ENCODE data around the gene MPG. TPM values are rescaled to one million over a fixed set of nuclear protein-coding genes. Genes with fewer than 3 reads are reported as not detected.

MPG gene
- total RNA-seq, 1 donor from 2014 or later, result 42.5 TPM

DNA sequence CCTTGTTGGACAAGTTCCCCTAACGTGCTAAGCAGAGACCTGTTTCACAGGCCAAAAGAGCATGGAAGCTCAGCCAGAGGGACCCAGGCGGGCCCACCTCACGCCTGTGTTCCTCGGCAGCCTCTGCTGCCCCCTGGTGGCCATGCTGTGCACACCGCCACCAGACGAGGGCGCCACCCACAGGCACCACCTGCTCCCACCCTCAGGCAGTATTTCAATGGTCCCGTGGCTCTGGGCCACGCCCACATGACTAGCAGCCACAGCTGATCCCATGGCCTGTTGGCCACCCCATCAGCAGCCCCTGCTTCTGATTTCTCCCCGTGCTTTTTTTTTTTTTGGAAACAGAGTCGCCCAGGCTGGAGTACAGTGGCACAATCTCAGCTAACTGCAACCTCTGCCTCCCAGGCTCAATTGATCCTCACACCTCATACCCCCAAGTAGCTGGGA lies 18.9 kb downstream of the MPG start:
- Histone ChIP-seq H3K4me1 (peaks cover 16% of the 10 kb centered on the region), H3K4me3 (no peak overlapping the region), H3K36me3 (peaks cover 7% of the 10 kb centered on the region), H3K27ac (no peak overlapping the region), H3K27me3 (no peaks in the 10 kb centered on the region), H3K9me3 (no peaks in the 10 kb centered on the region)
- DNase-seq (peak; percentile 94), ATAC-seq (peak; percentile 97)
- TF ChIP-seq, protein P1, sequence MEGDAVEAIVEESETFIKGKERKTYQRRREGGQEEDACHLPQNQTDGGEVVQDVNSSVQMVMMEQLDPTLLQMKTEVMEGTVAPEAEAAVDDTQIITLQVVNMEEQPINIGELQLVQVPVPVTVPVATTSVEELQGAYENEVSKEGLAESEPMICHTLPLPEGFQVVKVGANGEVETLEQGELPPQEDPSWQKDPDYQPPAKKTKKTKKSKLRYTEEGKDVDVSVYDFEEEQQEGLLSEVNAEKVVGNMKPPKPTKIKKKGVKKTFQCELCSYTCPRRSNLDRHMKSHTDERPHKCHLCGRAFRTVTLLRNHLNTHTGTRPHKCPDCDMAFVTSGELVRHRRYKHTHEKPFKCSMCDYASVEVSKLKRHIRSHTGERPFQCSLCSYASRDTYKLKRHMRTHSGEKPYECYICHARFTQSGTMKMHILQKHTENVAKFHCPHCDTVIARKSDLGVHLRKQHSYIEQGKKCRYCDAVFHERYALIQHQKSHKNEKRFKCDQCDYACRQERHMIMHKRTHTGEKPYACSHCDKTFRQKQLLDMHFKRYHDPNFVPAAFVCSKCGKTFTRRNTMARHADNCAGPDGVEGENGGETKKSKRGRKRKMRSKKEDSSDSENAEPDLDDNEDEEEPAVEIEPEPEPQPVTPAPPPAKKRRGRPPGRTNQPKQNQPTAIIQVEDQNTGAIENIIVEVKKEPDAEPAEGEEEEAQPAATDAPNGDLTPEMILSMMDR (IDR thresholded peaks at IDR 0.05), result peak; percentile 97
- intact Hi-C loops (cut with DNase I), result no loop called here

DNA sequence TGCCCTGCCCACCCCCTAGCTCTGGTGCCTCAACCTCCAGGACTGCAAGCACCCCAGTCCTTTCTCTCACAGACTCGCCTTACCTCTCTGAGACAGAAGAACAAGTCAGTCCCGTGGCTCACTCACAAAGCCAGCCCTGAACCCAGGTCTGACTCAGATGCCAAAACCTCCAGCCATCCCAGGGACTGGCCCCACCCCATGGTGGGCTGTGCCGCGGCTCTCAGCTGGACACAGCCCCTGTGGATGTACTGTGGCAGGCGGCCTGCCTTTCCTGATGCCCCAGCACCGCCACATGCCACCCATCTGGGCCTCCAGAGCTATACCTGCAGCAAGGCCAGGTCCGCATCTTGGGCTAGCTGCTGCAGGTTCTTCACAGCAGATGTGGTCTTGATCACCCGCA lies 19.8 kb downstream of the MPG start:
- intact Hi-C loops (cut with DNase I), result no loop called here
- Histone ChIP-seq H3K4me1 (peaks cover 20% of the 10 kb centered on the region), H3K27ac (no peak overlapping the region), H3K36me3 (peaks cover 7% of the 10 kb centered on the region), H3K4me3 (no peak overlapping the region), H3K9me3 (no peaks in the 10 kb centered on the region), H3K27me3 (no peaks in the 10 kb centered on the region)
- ATAC-seq (no peak), DNase-seq (no peak)
- TF ChIP-seq, protein P1 (IDR thresholded peaks at IDR 0.05), result no peak

DNA sequence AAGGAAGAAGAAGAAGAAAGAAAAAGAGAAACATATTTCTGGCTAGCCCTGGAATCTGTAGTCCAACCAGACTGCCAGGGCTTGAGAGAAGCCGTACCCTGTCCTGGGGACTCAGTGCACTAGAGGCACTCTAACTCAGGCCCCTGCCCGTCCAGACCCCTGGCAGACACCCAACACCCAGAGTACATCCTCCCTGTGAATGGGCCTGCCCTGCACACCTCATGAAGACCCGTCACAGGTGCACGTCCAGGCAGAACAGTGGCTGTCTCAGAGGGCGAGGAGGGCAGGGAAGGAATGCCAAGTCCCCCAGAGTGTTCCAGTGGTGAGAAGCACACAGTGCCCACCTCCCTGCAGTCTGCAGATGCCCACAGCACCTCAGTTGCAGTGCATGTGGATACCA lies 23.0 kb downstream of the MPG start:
- no peak overlapping the region for H3K4me3 ChIP-seq
- ATAC-seq (no peak), DNase-seq (no peak)
- H3K27me3 ChIP-seq, result no peaks in the 10 kb centered on the region
- peak overlapping the region; percentile 76 for H3K27ac ChIP-seq
- intact Hi-C loops (cut with DNase I), result no loop called here
- TF ChIP-seq, protein P1 (IDR thresholded peaks at IDR 0.05), result no peak
- H3K9me3 ChIP-seq, result no peaks in the 10 kb centered on the region
- H3K4me1 ChIP-seq, result peaks cover 20% of the 10 kb centered on the region
- H3K36me3 ChIP-seq, result peaks cover 13% of the 10 kb centered on the region

DNA sequence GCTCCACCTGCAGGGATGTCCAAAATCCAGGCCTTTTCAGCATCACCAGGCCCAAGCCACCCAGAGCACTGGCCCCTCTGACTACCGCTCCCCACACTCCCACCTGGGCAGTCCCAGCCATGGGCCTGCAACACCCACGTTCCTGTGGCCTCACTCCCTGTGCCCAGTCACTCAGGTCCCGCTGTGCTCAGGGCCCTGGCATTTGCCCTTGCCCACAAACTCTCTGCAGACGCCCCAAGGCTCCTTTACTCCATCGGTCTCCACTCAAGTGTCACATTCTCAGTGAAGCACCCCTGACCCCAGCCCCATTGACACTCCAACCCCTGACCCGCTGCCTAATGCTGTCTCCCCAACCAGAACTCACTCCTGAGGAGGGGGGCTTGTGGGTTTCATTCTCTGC lies 23.6 kb downstream of the MPG start:
- H3K27me3 ChIP-seq, result no peaks in the 10 kb centered on the region
- peaks cover 13% of the 10 kb centered on the region for H3K36me3 ChIP-seq
- H3K27ac ChIP-seq, result peak overlapping the region; percentile 76
- intact Hi-C loops (cut with DNase I), result no loop called here
- DNase-seq, result no peak
- peaks cover 19% of the 10 kb centered on the region for H3K4me1 ChIP-seq
- H3K4me3 ChIP-seq, result no peak overlapping the region
- H3K9me3 ChIP-seq, result no peaks in the 10 kb centered on the region
- TF ChIP-seq, protein P1 (IDR thresholded peaks at IDR 0.05), result no peak
- ATAC-seq, result no peak

DNA sequence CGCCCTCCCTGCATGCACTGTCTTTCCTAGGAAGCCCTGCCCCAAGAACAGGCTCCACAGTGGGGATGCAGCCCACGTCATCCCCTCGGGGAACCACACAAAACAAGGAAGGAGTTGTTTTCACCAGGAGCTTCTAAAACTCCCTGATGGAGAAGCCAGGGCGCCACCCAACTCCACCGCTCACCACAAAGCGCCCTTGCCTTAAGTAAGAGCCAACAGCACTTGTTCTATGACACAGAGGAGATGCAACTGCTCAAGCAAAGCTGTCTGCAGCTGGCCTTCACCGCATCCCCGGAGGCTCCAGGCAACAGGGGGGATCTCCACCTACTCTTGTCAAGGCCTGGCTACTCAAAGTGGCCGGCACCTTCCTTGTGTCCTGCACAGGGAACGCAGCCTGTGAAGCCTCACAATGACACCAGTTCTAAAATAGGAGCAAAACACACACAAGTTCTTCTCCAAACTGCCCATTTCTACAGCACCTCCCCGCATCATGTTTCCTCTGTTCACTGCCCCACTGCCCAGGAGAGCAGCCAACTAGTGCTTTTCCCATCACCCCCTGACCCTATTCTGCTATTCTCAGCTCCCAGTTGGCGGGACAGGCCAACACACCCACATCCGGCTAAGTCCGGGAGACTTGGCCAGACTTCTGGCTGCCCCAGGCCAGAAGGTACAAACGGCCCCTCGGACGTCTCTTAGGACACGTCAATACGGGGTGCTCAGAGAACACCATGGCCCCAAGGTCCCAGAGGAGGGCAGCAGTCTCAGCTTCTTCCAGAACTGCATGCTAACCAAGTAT lies 24.2 kb downstream of the MPG start:
- TF ChIP-seq, protein P1 (IDR thresholded peaks at IDR 0.05), result no peak
- H3K27ac ChIP-seq, result peak overlapping the region; percentile 76
- peak; percentile 55 for ATAC-seq

More for the DNA sequence above, 24.2 kb downstream of the MPG start:
- H3K27me3 ChIP-seq, result no peaks in the 10 kb centered on the region
- H3K36me3 ChIP-seq, result peaks cover 13% of the 10 kb centered on the region
- H3K9me3 ChIP-seq, result no peaks in the 10 kb centered on the region
- DNase-seq, result no peak
- intact Hi-C loops (cut with DNase I), result no loop called here
- H3K4me3 ChIP-seq, result no peak overlapping the region
- H3K4me1 ChIP-seq, result peaks cover 12% of the 10 kb centered on the region

Measured in upper lobe of right lung (tissue), 1 donor.